GM18502 (cell line): ENCODE data around the gene EYA2.

Experiments
- ATAC-seq: cut with Tn5 transposase; IDR thresholded peaks from one replicate; pipeline ENCODE4 v1.9.1; 2021; ENCODE audit warnings: mild to moderate bottlenecking; ENCODE audit not compliant: unreplicated experiment, poor library complexity

EYA2 gene

GRCh38 chr20:47090835-47091234, 196.2 kb downstream of the EYA2 start:
- no peak for ATAC-seq

GRCh38 chr20:47093320-47093966, 198.8 kb downstream of the EYA2 start:
- no peak for ATAC-seq

GRCh38 chr20:47095690-47096089, 201.0 kb downstream of the EYA2 start:
- no peak for ATAC-seq

- no peak for ATAC-seq
Observed at GRCh38 chr20:47097691-47098622, 203.3 kb downstream of the EYA2 start.

GRCh38 chr20:47099093-47099492, 204.4 kb downstream of the EYA2 start:
- no peak for ATAC-seq

DNA sequence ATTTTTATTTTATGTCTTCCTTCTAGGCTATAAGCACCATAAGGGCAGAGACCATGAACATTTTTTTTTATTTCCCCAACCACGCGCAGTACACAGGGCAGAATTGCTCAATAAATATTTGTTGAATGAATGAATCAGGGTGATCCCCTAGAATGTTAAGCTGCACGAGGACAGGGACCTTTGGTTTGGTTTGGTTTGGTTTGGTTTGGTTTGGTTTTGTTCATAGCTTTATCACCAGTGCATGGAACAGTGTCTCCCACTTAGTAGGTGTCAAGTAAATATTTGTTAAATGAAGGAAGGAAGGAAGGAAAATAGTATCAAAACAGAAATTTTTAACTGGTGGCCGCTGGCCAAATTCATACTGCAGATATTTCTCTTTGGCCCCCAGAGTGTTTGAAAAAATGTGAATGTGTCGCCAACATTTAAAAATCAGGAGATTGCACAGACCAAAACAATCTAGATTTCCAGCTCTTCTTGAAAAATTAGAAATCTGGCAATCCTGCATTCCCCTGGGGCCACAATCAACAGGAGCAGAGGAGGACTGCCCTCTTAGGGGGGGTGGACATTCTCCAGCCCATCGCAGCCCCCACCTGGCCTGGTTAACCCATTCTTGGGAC, 205.3 kb downstream of the EYA2 start:
- ATAC-seq = no peak

DNA sequence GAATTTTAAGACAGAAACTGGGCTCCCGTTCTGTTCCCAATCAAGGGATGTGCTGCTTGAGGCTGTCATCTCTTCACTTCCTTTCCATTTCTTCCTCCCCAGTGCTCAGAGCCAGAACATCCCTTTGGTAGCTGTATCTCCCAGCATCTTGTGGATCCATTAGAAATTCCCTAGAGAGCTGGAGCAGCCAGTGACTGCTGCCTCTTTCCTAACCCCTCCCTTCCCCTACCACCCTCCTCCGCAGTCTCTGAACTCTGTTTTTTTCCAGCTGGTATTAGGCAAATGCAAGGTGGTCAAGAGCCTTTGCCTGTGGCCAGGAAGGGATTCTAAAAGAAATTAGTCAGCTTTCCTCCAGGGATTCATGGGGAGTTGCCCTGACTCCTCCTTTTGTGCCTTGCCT, 208.0 kb downstream of the EYA2 start:
- no peak for ATAC-seq

DNA sequence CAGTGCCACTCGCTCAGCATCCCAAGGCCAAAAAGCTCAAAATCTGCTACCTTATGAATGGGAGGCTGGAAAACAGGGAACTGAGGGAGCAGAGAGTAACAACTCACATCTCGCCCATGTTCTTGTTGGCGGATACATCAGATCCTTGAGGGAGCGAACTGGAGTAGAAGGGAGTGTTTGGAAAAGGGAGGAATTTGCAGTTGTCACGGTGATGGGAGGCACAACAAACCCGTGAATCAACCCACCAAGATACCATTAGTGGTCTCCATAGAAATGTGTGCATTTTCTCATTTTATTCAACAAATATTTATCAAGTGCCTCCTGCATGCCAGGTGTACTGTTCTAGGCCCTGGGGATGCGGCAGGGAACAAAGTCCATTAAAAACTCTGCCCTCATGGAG, 212.1 kb downstream of the EYA2 start:
- no peak for ATAC-seq

DNA sequence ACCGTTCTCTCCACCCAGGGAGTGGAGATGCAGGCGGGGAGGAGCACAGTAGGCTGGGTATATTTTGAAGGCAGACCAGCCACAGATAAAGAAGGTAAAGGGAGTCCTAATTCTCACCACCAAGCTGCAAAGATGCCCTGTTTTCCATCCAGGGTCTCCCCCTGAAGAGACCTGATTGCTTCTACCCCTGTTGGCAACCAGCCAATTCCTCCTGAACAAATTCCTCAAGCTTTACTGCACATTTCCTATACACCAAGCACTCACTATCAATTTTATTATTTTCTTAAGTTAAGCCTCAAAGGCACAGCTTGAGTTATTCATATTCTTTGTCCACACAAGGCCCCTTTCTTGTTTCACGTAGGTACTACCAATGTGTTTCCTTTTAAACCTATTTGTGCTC, 214.4 kb downstream of the EYA2 start:
- no peak for ATAC-seq

DNA sequence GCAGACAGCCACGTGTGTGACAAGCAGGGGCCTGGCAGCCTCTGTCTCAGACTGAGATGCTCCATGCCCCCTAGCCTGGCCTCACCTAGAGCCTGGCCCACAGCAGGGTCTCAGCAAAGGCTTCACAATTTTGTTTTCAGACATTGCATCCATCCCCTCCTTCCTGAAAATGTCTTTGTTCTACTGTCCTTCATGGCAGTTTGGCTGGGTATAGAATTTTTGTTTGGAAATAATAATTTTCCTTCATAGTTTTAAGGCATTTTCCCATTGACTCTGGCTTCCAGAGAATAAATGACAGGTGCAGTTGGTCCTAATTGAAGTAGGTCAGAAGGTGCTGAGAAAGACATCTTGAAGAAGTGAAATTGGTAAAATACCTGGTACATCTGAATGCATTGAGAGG, 216.2 kb downstream of the EYA2 start:
- no peak for ATAC-seq

DNA sequence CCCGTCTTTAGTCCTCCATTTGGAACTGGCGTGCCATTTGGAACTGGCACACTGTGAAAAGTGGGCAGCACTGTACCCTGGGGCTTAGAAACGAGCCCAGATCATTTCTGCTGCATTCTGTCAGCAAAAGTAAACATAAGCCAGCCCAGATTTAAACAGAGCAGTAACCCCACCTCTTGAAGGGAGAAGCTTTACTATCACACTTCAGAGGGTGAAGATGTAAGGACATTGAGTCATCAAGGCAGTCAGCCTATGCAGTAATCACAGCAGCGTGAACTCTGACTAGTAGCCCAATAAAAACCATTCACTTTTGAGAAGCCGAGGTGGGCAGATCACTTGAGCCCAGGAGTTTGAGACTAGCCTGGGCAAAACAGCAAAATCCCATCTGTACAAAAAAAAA, 216.9 kb downstream of the EYA2 start:
- no peak for ATAC-seq

GRCh38 chr20:47113362-47114109, 218.9 kb downstream of the EYA2 start:
- no peak for ATAC-seq

- no peak for ATAC-seq
Observed at GRCh38 chr20:47115694-47116093, 221.1 kb downstream of the EYA2 start.

- no peak for ATAC-seq
Observed at GRCh38 chr20:47117371-47117770, 222.7 kb downstream of the EYA2 start.

GRCh38 chr20:47117773-47118172, 223.1 kb downstream of the EYA2 start:
- ATAC-seq = no peak

- ATAC-seq = no peak
Observed at GRCh38 chr20:47118206-47118605, 223.6 kb downstream of the EYA2 start.

GRCh38 chr20:47118641-47119040, 224.0 kb downstream of the EYA2 start:
- no peak for ATAC-seq

- ATAC-seq = no peak
Observed at GRCh38 chr20:47120346-47120936, 225.8 kb downstream of the EYA2 start.

DNA sequence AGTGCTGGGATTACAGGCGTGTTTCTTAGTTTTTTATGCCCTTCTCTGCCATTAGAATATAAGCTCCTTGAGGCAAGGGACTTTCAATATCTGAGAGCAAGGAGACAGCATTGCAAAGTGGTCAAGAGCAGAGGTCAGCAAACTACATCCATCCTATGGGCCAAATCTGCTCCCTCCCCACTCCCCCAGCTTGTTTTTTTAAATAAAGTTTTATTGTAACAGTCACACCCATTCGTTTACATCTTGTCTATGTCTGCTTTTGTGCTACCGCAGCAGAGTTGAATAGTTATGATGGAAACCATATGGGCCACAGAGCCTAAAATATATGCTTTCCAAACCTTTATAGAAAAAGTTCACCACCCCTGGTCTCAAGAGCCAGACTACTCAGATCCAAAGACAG, 227.9 kb downstream of the EYA2 start:
- no peak for ATAC-seq

GRCh38 chr20:47124181-47124717, 229.6 kb downstream of the EYA2 start:
- no peak for ATAC-seq
